ENCODE data around the gene CEP104. TPM values are rescaled to one million over a fixed set of nuclear protein-coding genes. Genes with fewer than 3 reads are reported as not detected.

The CEP104 gene
- total RNA-seq, 1 experiment from 2014 or later: 35.6 TPM

DNA sequence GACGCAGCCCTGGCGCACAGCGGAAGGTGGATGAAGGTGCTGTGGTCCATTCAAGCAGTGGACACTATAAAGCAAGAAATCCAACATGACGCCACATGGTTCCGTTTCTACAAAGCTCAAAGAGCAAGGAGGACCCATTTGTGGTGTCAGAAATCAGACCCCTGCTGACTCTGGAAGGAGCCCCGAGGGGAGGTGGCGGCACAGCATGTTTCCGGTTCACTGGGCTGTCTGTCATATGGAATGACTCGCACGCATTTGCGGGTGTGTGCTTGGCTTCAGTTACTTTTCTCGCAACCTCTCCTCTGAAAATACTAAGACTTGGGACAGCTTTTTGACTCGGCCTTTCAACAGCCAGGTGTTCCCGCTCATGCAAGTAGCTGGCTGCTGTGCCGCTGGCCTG, 31.7 kb downstream of the CEP104 start:
- Histone ChIP-seq H3K36me3 (ENCODE audit: control insufficient read depth, insufficient read depth, low read length) (no peaks in the 10 kb centered on the region), H3K9me3 (no peaks in the 10 kb centered on the region), H3K4me3 (ENCODE audit: low read depth, low read length) (no peak overlapping the region), H3K27me3 (replicated peaks; ENCODE audit: control insufficient read depth, insufficient read depth, low read length) (no peaks in the 10 kb centered on the region), H3K4me1 (no peaks in the 10 kb centered on the region)
- H3K9me3 Mint-ChIP-seq (ENCODE audit: unreplicated experiment): no peaks in the 10 kb centered on the region
- ChIA-PET CTCF (no interaction called here), POLR2A (no interaction called here)
- intact Hi-C loops (cut with micrococcal nuclease; ENCODE audit: unreplicated experiment): no loop called here
- no peak for DNase-seq
- BruUV-seq (replicated peaks): no TSS peak
- H3K4me3 Mint-ChIP-seq (ENCODE audit: unreplicated experiment): no peak overlapping the region
- peaks cover 11% of the 10 kb centered on the region for H3K36me3 Mint-ChIP-seq (ENCODE audit: insufficient read depth, unreplicated experiment)
- H3K4me1 Mint-ChIP-seq (ENCODE audit: low read depth, unreplicated experiment): no peaks in the 10 kb centered on the region
- no peaks in the 10 kb centered on the region for H3K27me3 Mint-ChIP-seq (ENCODE audit: insufficient read depth, unreplicated experiment)
- no peak overlapping the region for H3K27ac Mint-ChIP-seq (ENCODE audit: unreplicated experiment)
- TF ChIP-seq, protein P1, sequence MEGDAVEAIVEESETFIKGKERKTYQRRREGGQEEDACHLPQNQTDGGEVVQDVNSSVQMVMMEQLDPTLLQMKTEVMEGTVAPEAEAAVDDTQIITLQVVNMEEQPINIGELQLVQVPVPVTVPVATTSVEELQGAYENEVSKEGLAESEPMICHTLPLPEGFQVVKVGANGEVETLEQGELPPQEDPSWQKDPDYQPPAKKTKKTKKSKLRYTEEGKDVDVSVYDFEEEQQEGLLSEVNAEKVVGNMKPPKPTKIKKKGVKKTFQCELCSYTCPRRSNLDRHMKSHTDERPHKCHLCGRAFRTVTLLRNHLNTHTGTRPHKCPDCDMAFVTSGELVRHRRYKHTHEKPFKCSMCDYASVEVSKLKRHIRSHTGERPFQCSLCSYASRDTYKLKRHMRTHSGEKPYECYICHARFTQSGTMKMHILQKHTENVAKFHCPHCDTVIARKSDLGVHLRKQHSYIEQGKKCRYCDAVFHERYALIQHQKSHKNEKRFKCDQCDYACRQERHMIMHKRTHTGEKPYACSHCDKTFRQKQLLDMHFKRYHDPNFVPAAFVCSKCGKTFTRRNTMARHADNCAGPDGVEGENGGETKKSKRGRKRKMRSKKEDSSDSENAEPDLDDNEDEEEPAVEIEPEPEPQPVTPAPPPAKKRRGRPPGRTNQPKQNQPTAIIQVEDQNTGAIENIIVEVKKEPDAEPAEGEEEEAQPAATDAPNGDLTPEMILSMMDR (IDR thresholded peaks at IDR 0.05; ENCODE audit: insufficient read depth in 1 of 2, low read depth in 1 of 2, low read length in 1 of 2, severe bottlenecking in 1 of 2, unreplicated experiment in 1 of 2): no peak

DNA sequence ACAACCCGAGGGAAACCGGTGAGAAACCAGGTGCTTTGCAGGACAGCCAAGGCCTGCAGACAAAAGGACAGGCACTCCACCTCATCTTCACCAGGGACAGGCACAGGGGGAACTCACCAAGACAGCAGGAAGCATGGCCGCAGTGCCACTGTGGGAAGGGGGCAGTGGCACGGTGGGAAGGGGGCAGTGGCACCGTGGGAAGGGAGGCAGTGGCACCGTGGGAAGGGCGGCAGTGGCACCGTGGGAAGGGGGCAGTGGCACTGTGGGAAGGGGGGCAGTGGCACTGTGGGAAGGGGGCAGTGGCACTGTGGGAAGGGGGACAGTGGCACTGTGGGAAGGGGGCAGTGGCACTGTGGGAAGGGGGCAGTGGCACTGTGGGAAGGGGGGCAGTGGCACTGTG, 32.4 kb downstream of the CEP104 start:
- Histone ChIP-seq H3K27me3 (replicated peaks; ENCODE audit: control insufficient read depth, insufficient read depth, low read length) (no peaks in the 10 kb centered on the region), H3K9me3 (no peaks in the 10 kb centered on the region), H3K36me3 (ENCODE audit: control insufficient read depth, insufficient read depth, low read length) (no peaks in the 10 kb centered on the region), H3K4me1 (no peaks in the 10 kb centered on the region), H3K4me3 (ENCODE audit: low read depth, low read length) (no peak overlapping the region)
- ChIA-PET POLR2A (no interaction called here), CTCF (no interaction called here)
- Mint-ChIP-seq H3K4me1 (ENCODE audit: low read depth, unreplicated experiment) (no peaks in the 10 kb centered on the region), H3K4me3 (ENCODE audit: unreplicated experiment) (no peak overlapping the region), H3K9me3 (ENCODE audit: unreplicated experiment) (no peaks in the 10 kb centered on the region), H3K27me3 (ENCODE audit: insufficient read depth, unreplicated experiment) (no peaks in the 10 kb centered on the region), H3K36me3 (ENCODE audit: insufficient read depth, unreplicated experiment) (peaks cover 12% of the 10 kb centered on the region), H3K27ac (ENCODE audit: unreplicated experiment) (no peak overlapping the region)
- intact Hi-C loops (cut with micrococcal nuclease; ENCODE audit: unreplicated experiment): no loop called here
- TF ChIP-seq, protein P1 (IDR thresholded peaks at IDR 0.05; ENCODE audit: insufficient read depth in 1 of 2, low read depth in 1 of 2, low read length in 1 of 2, severe bottlenecking in 1 of 2, unreplicated experiment in 1 of 2): no peak
- DNase-seq: no peak
- no TSS peak for BruUV-seq (replicated peaks)

DNA sequence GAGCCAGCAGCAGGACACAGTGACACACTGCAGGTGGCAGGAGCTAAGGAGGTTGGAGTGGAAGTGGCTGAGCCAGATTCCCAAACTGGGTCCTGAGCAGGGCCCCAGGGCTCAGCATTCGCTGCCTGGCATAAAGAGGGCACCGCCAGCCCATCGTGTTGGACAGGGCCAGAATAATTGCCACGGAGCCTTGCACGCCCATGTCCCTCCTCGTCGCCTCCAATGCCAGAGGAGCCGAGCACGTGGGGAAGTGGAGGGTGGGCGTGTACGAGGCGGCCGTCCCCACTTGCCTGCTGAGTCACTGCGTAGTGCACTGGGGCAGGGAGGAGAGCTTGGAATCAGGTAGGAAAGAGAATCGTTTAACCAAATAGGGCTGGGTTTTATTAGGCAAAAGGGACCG, 34.6 kb downstream of the CEP104 start:
- BruUV-seq (replicated peaks): no TSS peak
- H3K36me3 ChIP-seq (ENCODE audit: control insufficient read depth, insufficient read depth, low read length): no peaks in the 10 kb centered on the region
- ChIA-PET CTCF (no interaction called here), POLR2A (no interaction called here)
- Mint-ChIP-seq H3K4me1 (ENCODE audit: low read depth, unreplicated experiment) (no peaks in the 10 kb centered on the region), H3K27me3 (ENCODE audit: insufficient read depth, unreplicated experiment) (no peaks in the 10 kb centered on the region), H3K9me3 (ENCODE audit: unreplicated experiment) (no peaks in the 10 kb centered on the region), H3K27ac (ENCODE audit: unreplicated experiment) (no peak overlapping the region), H3K4me3 (ENCODE audit: unreplicated experiment) (no peak overlapping the region), H3K36me3 (ENCODE audit: insufficient read depth, unreplicated experiment) (peaks cover 17% of the 10 kb centered on the region)
- TF ChIP-seq, protein P1 (IDR thresholded peaks at IDR 0.05; ENCODE audit: insufficient read depth in 1 of 2, low read depth in 1 of 2, low read length in 1 of 2, severe bottlenecking in 1 of 2, unreplicated experiment in 1 of 2): no peak
- no peak overlapping the region for H3K4me3 ChIP-seq (ENCODE audit: low read depth, low read length)
- no peaks in the 10 kb centered on the region for H3K9me3 ChIP-seq
- H3K27me3 ChIP-seq (replicated peaks; ENCODE audit: control insufficient read depth, insufficient read depth, low read length): no peaks in the 10 kb centered on the region
- H3K4me1 ChIP-seq: no peaks in the 10 kb centered on the region
- no peak for DNase-seq
- intact Hi-C loops (cut with micrococcal nuclease; ENCODE audit: unreplicated experiment): no loop called here
